Stimulated activated CD8-positive, alpha-beta memory T cell treated with anti-CD3 and anti-CD28 coated beads, Interleukin-15, amount 100 ng/mL, for 24 hours (primary cell): ENCODE measurements around the gene PAX3.
"Not testable (repeated sequence)": the region's sequence is repeated elsewhere in the genome, so short reads cannot be mapped to it uniquely, and the experiment has no call there.

ENCODE experiments used
- DNase-seq: peaks from one replicate; pipeline ENCODE4 v3.0.0-alpha.2; 2020; ENCODE audit warnings: low read depth

PAX3 gene

DNA sequence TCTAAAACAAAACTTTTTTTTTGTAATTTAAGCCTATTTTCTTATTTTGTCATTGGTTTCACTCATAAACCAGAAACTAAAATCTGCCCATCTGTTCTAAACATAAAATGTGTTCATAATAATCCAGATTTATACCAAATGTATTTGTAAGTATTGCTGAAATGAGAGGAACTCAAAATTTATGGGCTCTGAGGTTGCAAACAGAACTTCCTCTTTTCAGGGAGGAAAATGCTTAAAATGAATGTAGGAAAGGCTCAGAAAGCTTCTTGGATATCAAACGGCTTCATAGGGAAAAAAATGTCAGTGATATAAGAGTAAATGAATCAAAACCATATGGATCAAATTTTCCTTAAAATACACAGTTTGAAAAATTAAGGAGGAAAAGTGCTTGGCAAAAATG is 83.9 kb downstream of the PAX3 start:
- DNase-seq: no peak

- no peak for DNase-seq
These were observed 85.7 kb downstream of the PAX3 start for GRCh38 chr2:222213049-222213448.

DNA sequence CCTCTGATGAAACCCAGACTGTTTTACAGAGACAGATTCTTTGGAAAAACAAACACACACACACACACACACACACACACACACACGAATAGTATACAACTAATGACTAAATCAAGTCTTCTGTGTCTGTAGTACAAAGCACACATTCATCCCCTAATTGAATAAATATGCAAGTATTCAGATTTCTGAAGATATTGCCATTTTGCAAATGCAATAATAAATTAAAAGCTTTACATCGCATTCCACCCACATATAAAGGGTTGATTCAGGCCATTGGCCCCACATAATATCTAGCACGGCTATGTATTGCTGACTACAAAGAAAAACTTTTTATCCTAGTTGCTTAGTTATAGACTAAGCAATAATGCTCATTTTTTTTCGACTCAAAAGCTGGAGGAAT is 86.2 kb downstream of the PAX3 start:
- no peak for DNase-seq

- no peak for DNase-seq
These were observed 90.6 kb downstream of the PAX3 start for GRCh38 chr2:222208010-222208690.

GRCh38 chr2:222205136-222205535 is 93.7 kb downstream of the PAX3 start:
- DNase-seq: no peak

- no peak for DNase-seq
These were observed 95.8 kb downstream of the PAX3 start for GRCh38 chr2:222203041-222203440.

GRCh38 chr2:222196159-222196558 is 102.6 kb downstream of the PAX3 start:
- DNase-seq: no peak

DNA sequence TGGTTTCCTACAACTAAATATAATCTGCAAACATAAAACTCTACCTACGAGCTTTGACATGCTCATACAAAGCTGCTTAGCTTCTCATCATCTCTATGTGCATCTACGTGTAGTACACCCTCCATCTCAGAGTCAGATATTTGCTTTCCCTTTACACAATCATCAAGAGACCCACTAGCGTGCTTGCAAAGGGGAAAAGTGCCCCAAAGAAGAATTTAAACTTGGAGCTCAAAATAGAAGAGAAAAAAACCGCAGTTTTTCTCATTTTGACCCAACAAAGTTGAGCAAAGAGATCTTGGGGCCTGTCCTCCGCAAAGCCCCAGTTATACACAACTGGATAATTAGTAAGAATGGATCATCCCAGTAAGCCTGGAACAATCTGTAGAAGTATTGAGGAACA is 104.1 kb downstream of the PAX3 start:
- DNase-seq: no peak

DNA sequence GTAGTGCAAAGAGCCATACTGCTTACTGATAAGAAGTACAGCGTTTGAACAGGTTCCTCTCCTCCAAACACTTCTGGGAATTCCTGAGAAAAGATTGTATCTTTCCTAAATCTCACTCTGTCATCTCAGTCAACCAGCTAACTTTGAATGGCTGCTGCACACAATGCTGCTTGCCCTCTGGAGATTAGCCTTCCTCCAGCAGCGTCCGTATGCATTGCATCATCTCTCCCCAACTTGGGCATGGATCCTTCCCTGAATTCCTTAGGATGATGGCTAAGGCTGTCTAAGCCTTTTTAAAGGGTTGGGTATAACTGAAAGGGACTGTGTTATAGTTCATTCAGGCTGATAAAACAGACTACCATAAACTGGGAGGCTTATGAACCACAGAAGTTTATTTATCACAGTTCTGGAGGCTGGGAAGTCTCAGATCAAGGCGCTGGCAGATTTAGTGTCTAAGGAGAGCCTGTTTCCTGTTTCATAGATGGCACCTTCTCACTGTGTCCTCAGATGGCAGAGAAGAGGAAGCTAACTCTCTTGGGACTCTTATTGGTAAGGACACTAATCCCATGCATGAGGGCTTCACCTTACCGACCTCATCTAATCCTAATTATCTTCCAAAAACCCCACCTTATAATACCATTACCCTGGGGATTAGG is 105.3 kb downstream of the PAX3 start:
- no peak for DNase-seq

DNA sequence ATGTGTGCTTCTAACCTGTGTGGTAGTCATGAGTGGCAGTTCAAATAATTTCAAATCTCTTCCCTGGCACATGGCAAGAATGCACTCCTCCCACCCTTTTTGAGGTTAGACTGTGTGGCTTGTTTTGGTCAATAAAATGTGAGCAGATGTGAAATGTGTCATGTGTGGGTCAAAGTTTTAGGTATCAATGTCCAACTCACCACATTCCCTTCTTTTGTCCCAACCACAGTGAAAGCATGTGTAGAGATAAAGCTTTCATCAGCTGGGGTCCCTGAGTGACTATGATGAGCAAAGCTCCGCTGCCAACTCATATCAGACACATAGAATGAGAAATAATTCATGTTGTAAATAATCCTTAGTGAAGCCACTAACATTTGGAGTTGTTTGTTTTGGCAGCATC is 118.2 kb downstream of the PAX3 start:
- no peak for DNase-seq

GRCh38 chr2:222179592-222179991 is 119.2 kb downstream of the PAX3 start:
- no peak for DNase-seq

DNA sequence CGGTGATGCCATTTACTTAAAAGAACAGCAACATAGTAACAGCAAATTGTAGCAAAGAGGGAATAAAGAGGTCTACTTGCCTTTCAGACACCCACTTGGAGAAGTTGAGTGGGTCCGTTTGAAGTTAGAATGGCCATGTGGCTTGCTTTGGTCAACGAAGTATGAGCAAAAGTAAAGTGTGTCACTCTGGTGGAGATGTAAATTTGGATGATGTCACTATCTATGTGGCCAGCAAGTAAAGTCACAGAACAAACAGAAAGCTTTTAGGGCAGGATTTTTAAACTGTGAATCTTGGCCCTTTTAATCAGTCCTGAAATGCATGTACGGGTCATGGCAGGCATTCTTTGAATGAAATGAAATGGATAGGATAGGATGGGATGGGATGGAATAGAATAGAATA is 120.3 kb downstream of the PAX3 start:
- no peak for DNase-seq

DNA sequence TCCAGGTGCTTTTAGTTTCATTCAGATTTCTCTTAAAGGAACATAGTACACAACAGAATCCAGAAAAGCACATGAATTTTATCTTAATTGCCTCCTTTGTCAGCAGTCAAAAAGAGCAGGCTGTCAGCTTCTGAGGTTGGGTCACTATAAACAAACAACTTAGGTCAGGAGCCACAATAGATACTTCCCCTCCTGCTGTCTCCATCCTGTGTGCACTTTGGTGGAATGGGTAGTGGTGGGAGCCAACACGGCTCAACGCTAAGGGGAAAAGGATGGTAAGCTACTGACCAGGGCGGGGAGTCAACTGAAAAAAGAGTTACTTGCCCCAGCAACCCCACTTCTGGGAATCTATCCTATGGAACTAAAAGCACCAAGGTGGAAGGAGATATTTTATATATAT is 121.9 kb downstream of the PAX3 start:
- DNase-seq: no peak

- no peak for DNase-seq
These were observed 124.3 kb downstream of the PAX3 start for GRCh38 chr2:222174450-222174849.

GRCh38 chr2:222169346-222169745 is 129.5 kb downstream of the PAX3 start:
- DNase-seq: no peak

DNA sequence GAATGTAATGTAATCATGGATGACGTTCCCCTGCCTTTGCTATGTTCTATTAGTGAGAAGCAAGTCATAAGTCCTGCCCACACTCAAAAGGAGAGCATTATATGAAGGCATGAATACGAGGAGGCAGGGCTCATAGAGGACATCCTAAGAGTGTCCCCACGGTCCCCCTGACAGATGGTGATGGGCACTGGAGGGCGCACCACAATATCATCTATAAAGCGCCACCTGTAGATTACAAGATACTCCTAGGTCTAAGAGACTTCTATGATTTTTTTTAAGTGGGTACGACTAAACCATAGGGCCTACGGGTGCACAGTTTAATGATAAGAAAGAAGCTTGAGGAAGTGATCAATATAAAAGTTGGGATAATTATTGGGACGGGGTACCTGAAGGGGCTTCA is 131.0 kb downstream of the PAX3 start:
- DNase-seq: no peak

DNA sequence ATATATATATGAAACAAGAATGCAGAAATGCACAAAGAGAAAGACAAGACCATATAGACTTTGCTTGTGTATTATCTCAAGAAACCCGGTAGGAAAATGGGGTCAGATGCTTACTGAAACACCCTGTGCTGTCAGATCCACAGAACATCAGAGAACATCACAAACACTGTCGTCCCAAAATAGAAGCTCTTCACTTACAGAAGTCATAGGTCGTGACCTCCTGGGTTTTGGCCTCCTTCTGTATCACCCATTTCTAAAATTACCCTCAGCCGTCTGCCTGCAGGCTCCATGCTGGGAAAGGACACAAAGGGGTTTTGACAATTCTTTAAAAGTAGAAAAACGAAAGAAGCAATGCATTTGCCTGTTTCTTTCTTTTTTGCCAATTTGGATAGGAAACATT is 137.9 kb downstream of the PAX3 start:
- DNase-seq: no peak

- DNase-seq: no peak
These were observed 138.7 kb downstream of the PAX3 start for GRCh38 chr2:222160125-222160524.

- DNase-seq: no peak
These were observed 139.6 kb downstream of the PAX3 start for GRCh38 chr2:222159221-222159620.

DNA sequence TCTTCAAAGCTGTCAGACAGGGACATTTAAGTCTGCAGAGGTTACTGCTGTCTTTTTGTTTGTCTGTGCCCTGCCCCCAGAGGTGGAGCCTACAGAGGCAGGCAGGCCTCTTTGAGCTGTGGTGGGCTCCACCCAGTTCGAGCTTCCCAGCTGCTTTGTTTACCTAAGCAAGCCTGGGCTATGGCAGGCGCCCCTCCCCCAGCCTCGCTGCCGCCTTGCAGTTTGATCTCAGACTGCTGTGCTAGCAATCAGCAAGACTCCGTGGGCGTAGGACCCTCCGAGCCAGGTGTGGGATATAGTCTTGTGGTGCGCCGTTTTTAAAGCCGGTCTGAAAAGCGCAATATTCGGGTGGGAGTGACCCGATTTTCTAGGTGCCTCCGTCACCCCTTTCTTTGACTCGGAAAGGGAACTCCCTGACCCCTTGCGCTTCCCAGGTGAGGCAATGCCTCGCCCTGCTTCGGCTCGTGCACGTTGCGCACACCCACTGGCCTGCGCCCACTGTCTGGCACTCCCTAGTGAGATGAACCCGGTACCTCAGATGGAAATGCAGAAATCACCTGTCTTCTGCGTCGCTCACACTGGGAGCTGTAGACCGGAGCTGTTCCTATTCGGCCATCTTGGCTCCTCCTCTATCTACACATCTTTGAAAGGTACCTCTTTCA is 143.7 kb downstream of the PAX3 start:
- not testable (repeated sequence) for DNase-seq
